ENCODE measurements around the gene CYB561.
"Not testable (repeated sequence)": the region's sequence is repeated elsewhere in the genome, so short reads cannot be mapped to it uniquely, and the experiment has no call there.

CYB561 gene

GRCh38 chr17:63454357-63454756, 8.3 kb upstream of the CYB561 start:
- ChIA-PET POLR2A (interaction anchor here (0.6 to 1.2 kb wide), 4 partner anchors 11 to 802 kb away, joined by 3 to 4 read pairs (median 3); partner anchors contain the start of gene MAP3K3), CTCF (interaction anchor here (0.7 to 3.4 kb wide), 5 partner anchors 9 to 31 kb away, joined by 3 to 22 read pairs (median 4); no protein-coding TSS in a partner anchor)
- H3K36me3 ChIP-seq (ENCODE audit: control insufficient read depth in 2 of 2, insufficient read depth in 1 of 2, low read length in 2 of 2); H3K4me3 ChIP-seq (ENCODE audit: low read depth, low read length); H3K9me3 ChIP-seq (ENCODE audit: control insufficient read depth, insufficient read depth, low read depth, low read length); H3K4me1 ChIP-seq (ENCODE audit: control insufficient read depth, insufficient read depth, low read length); H3K27ac ChIP-seq (ENCODE audit: extremely low read depth, low read depth, low read length): not testable (repeated sequence)
- TF ChIP-seq GLIS1 (tag by site-specific recombination; IDR thresholded peaks at IDR 0.05): peak; percentile 71

GRCh38 chr17:63452962-63453551, 7.0 kb upstream of the CYB561 start:
- CTCF ChIA-PET: interaction anchor here (0.6 to 3.4 kb wide), 6 partner anchors 10 to 1549 kb away, joined by 3 to 22 read pairs (median 4); no protein-coding TSS in a partner anchor
- Histone ChIP-seq H3K4me3 (ENCODE audit: low read depth, low read length) (no peak overlapping the region), H3K9me3 (ENCODE audit: control insufficient read depth, insufficient read depth, low read depth, low read length) (no peaks in the 10 kb centered on the region), H3K36me3 (ENCODE audit: control insufficient read depth in 2 of 2, insufficient read depth in 1 of 2, low read length in 2 of 2) (no peaks in the 10 kb centered on the region), H3K4me1 (ENCODE audit: control insufficient read depth, insufficient read depth, low read length) (no peaks in the 10 kb centered on the region), H3K27ac (ENCODE audit: extremely low read depth, low read depth, low read length) (no peak overlapping the region)
- TF ChIP-seq ZBTB17 (tag by site-specific recombination; IDR thresholded peaks at IDR 0.05): peak; percentile 63
- no peak for TF ChIP-seq GLIS2 (tag by site-specific recombination; IDR thresholded peaks at IDR 0.05)
- peak; percentile 35 for TF ChIP-seq ZNF394 (tag by site-specific recombination; IDR thresholded peaks at IDR 0.05; ENCODE audit: borderline replicate concordance)
- POLR2A ChIA-PET: interaction anchor here (0.6 to 1.2 kb wide), 2 partner anchors 15 to 168 kb away, joined by 3 read pairs; no protein-coding TSS in a partner anchor

DNA sequence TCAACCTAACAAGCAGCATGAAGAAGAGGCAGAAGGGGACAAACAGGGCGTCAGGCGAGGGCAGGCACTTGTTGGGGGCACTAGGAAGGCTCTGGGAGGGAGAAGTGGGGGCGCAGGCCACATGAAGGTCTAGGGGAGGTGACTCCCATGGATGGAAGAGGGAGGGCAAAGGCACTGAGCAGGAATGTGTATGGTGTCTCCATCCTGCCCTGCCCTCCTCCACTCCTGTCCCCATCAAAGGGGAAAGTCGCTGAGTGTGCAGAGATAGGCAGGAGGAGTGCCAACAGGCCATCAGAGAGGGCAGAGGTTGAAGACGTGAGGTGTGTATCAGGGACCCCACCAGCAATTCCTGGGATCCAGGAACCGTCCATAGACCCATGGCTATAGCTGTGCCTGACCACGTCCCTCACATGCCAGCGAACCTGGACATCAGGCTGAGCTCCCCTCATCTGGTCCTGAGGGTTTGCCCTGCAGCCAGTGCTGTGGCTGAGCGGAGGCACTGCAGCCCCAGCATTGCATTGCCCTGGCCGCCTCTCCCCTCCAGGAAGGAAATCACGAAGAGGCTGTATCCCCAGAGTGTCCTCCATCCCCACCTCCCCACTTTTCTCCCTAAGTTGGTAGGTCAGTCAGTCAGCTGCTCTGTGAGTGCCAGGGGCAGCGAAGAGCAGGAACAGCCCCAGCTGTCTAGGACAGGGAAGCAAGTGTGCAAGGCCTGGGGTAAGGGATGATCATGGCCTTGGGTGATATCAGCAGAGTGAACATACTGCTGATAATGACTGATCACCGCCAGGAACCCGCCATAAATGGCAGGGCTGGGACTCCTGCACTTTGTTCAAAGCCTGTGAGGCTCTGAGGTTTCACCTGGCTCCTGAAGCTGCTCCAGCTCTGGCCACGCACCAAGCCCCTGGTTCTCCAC, 6.2 kb upstream of the CYB561 start:
- no peak overlapping the region for H3K27ac ChIP-seq (ENCODE audit: extremely low read depth, low read depth, low read length)
- H3K9me3 ChIP-seq (ENCODE audit: control insufficient read depth, insufficient read depth, low read depth, low read length): no peaks in the 10 kb centered on the region
- ChIA-PET POLR2A (interaction anchor here (0.6 to 1.2 kb wide), 2 partner anchors 14 to 169 kb away, joined by 3 read pairs; no protein-coding TSS in a partner anchor), CTCF (interaction anchor here (0.6 to 3.4 kb wide), 5 partner anchors 26 to 1550 kb away, joined by 3 to 22 read pairs (median 3); no protein-coding TSS in a partner anchor)
- H3K4me3 ChIP-seq (ENCODE audit: low read depth, low read length): no peak overlapping the region
- no peaks in the 10 kb centered on the region for H3K4me1 ChIP-seq (ENCODE audit: control insufficient read depth, insufficient read depth, low read length)
- H3K36me3 ChIP-seq (ENCODE audit: control insufficient read depth in 2 of 2, insufficient read depth in 1 of 2, low read length in 2 of 2): no peaks in the 10 kb centered on the region
- TF ChIP-seq ZNF561 (tag by site-specific recombination; IDR thresholded peaks at IDR 0.05; ENCODE audit: borderline replicate concordance) (no peak), ZNF785 (tag by site-specific recombination; IDR thresholded peaks at IDR 0.05) (no peak), BCL11A (tag by site-specific recombination; IDR thresholded peaks at IDR 0.05; ENCODE audit: low read depth) (no peak), ZNF580 (tag by site-specific recombination; IDR thresholded peaks at IDR 0.05) (no peak), ZNF610 (tag by site-specific recombination; IDR thresholded peaks at IDR 0.05; ENCODE audit: borderline replicate concordance) (no peak), KLF16 (tag by site-specific recombination; IDR thresholded peaks at IDR 0.05) (no peak), TRIM28 (IDR thresholded peaks at IDR 0.05; ENCODE audit: borderline replicate concordance, low read length) (no peak), ZBTB21 (tag by site-specific recombination; IDR thresholded peaks at IDR 0.05) (no peak), GLIS1 (tag by site-specific recombination; IDR thresholded peaks at IDR 0.05) (no peak), ZSCAN18 (tag by site-specific recombination; IDR thresholded peaks at IDR 0.05) (no peak), CTCF (tag by site-specific recombination; IDR thresholded peaks at IDR 0.05) (no peak), ZNF830 (tag by site-specific recombination; IDR thresholded peaks at IDR 0.05; ENCODE audit: low read depth) (no peak), ZNF76 (tag by site-specific recombination; IDR thresholded peaks at IDR 0.05; ENCODE audit: borderline replicate concordance, low read depth) (no peak), ZBTB8A (tag by site-specific recombination; IDR thresholded peaks at IDR 0.05) (no peak), WT1 (tag by site-specific recombination; IDR thresholded peaks at IDR 0.05) (no peak), ZNF48 (tag by site-specific recombination; IDR thresholded peaks at IDR 0.05) (no peak)
- TF ChIP-seq, protein P1, sequence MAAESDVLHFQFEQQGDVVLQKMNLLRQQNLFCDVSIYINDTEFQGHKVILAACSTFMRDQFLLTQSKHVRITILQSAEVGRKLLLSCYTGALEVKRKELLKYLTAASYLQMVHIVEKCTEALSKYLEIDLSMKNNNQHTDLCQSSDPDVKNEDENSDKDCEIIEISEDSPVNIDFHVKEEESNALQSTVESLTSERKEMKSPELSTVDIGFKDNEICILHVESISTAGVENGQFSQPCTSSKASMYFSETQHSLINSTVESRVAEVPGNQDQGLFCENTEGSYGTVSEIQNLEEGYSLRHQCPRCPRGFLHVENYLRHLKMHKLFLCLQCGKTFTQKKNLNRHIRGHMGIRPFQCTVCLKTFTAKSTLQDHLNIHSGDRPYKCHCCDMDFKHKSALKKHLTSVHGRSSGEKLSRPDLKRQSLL (tag by site-specific recombination; IDR thresholded peaks at IDR 0.05): no peak
- TF ChIP-seq, protein P2, sequence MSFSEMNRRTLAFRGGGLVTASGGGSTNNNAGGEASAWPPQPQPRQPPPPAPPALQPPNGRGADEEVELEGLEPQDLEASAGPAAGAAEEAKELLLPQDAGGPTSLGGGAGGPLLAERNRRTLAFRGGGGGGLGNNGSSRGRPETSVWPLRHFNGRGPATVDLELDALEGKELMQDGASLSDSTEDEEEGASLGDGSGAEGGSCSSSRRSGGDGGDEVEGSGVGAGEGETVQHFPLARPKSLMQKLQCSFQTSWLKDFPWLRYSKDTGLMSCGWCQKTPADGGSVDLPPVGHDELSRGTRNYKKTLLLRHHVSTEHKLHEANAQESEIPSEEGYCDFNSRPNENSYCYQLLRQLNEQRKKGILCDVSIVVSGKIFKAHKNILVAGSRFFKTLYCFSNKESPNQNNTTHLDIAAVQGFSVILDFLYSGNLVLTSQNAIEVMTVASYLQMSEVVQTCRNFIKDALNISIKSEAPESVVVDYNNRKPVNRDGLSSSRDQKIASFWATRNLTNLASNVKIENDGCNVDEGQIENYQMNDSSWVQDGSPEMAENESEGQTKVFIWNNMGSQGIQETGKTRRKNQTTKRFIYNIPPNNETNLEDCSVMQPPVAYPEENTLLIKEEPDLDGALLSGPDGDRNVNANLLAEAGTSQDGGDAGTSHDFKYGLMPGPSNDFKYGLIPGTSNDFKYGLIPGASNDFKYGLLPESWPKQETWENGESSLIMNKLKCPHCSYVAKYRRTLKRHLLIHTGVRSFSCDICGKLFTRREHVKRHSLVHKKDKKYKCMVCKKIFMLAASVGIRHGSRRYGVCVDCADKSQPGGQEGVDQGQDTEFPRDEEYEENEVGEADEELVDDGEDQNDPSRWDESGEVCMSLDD (tag by site-specific recombination; IDR thresholded peaks at IDR 0.05): no peak
